22Rv1 (cell line): Measurements from ENCODE around the gene BBS10.

Experiments
- H3K27ac ChIP-seq: fragments of 450-650 bp; 2 replicates; pipeline ENCODE4 v1.5.1; 2017
- ZFX ChIP-seq: fragments of 450-650 bp; IDR thresholded peaks from 2 replicates; pipeline ENCODE4 v1.6.1; 2017; ENCODE audit warnings: antibody characterized with exemption, borderline replicate concordance
- TF ChIP-seq, protein P1 (sequence below): fragments of 450-650 bp; IDR thresholded peaks from 2 replicates; pipeline ENCODE4 v1.5.1; 2017; ENCODE audit warnings: mild to moderate bottlenecking

BBS10 gene

DNA sequence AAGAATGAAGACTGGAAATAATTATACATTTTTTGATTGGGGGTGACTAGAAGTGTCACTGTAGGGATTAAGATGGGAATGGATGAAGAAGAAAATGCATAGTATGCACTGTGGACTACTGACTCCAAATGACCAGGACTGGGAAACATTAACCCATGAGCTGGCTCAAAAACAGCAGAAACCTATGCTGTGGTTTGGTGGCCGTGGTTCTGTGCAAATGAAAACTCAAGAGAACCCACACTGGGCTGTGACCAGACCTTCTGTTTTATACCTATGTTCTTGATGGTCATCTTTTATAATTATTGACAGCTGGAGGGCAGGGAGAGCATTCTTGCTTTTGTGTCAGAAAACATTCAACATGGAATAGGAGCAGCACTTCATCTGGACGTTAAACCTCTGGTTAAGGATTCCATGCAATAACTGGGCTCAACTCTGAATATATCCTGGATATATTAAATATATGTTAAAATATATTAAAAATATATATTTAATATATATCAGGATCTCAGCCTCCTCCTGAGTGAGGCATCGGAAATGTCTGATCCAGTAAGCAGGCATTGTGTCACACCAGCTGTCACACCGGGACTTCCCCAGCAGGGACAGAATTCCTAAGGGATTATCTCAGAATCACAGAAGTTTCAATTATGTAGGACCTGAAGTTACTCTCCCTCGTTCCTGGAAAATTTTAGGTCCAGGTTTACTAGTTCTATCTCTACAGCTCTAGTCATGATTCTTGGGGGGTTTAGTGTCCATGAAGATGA lies 48.5 kb downstream of the BBS10 start:
- H3K27ac ChIP-seq = no peak overlapping the region
- no peak for TF ChIP-seq ZFX
- TF ChIP-seq, protein P1, sequence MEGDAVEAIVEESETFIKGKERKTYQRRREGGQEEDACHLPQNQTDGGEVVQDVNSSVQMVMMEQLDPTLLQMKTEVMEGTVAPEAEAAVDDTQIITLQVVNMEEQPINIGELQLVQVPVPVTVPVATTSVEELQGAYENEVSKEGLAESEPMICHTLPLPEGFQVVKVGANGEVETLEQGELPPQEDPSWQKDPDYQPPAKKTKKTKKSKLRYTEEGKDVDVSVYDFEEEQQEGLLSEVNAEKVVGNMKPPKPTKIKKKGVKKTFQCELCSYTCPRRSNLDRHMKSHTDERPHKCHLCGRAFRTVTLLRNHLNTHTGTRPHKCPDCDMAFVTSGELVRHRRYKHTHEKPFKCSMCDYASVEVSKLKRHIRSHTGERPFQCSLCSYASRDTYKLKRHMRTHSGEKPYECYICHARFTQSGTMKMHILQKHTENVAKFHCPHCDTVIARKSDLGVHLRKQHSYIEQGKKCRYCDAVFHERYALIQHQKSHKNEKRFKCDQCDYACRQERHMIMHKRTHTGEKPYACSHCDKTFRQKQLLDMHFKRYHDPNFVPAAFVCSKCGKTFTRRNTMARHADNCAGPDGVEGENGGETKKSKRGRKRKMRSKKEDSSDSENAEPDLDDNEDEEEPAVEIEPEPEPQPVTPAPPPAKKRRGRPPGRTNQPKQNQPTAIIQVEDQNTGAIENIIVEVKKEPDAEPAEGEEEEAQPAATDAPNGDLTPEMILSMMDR = no peak
